ENCODE results near the gene RNF13.
"Not testable (repeated sequence)": the region's sequence is repeated elsewhere in the genome, so short reads cannot be mapped to it uniquely, and the experiment has no call there.

Gene RNF13

GRCh38 chr3:149959443-149959842, 146.4 kb downstream of the RNF13 start:
- DNase-seq: no peak

GRCh38 chr3:149963485-149963884, 150.5 kb downstream of the RNF13 start:
- no peak for DNase-seq

- DNase-seq: no peak
Measured at GRCh38 chr3:149964291-149964690, 151.3 kb downstream of the RNF13 start.

GRCh38 chr3:149965278-149965677, 152.3 kb downstream of the RNF13 start:
- DNase-seq: no peak

- DNase-seq: peak in 1 of 2 experiments; percentile 4
Measured at GRCh38 chr3:149967086-149967685, 154.2 kb downstream of the RNF13 start.

GRCh38 chr3:149968216-149968615, 155.2 kb downstream of the RNF13 start:
- DNase-seq: no peak

GRCh38 chr3:149969110-149969939, 156.3 kb downstream of the RNF13 start:
- peak in 1 of 2 experiments; percentile 44 for DNase-seq

- peak in 1 of 2 experiments; percentile 46 for DNase-seq
Measured at GRCh38 chr3:149969940-149970715, 157.1 kb downstream of the RNF13 start.

GRCh38 chr3:149970716-149971402, 157.8 kb downstream of the RNF13 start, which contains the start of gene PFN2:
PFN2 (minus strand) TSS chr3:149970895; CDS start chr3:149970856, 39 bp downstream.
- no peak for DNase-seq

- peak in 1 of 2 experiments; percentile 3 for DNase-seq
Measured at GRCh38 chr3:149971403-149972075, 158.5 kb downstream of the RNF13 start.

- DNase-seq: no peak
Measured at GRCh38 chr3:149975919-149976318, 162.9 kb downstream of the RNF13 start.

GRCh38 chr3:149977386-149977785, 164.4 kb downstream of the RNF13 start:
- DNase-seq: no peak

- DNase-seq: not testable (repeated sequence)
Measured at GRCh38 chr3:149981979-149982378, 169.0 kb downstream of the RNF13 start.

GRCh38 chr3:149983053-149983452, 170.0 kb downstream of the RNF13 start:
- not testable (repeated sequence) for DNase-seq

- DNase-seq: no peak
Measured at GRCh38 chr3:149983628-149984027, 170.6 kb downstream of the RNF13 start.

- no peak for DNase-seq
Measured at GRCh38 chr3:149989307-149989706, 176.3 kb downstream of the RNF13 start.

GRCh38 chr3:149990423-149990948, 177.5 kb downstream of the RNF13 start:
- no peak for DNase-seq

- no peak for DNase-seq
Measured at GRCh38 chr3:149992416-149993058, 179.5 kb downstream of the RNF13 start.

- no peak for DNase-seq
Measured at GRCh38 chr3:149998946-149999345, 185.9 kb downstream of the RNF13 start.

- no peak for DNase-seq
Measured at GRCh38 chr3:149999421-149999820, 186.4 kb downstream of the RNF13 start.

GRCh38 chr3:150000641-150001040, 187.6 kb downstream of the RNF13 start:
- no peak for DNase-seq

Measured in cerebellar nuclear complex (tissue), 1 donor.